Lung (tissue), 12 donors: ENCODE data around the gene DCLK1. TPM values are rescaled to one million over a fixed set of nuclear protein-coding genes. Genes with fewer than 3 reads are reported as not detected.

Experiments
- ATAC-seq: fragments of 200-7000 bp; cut with Tn5 transposase; one replicate; pipeline ENCODE4 v1.9.1; 2020; ENCODE audit warnings: moderate number of reproducible peaks; ENCODE audit not compliant: insufficient read depth, low FRiP score
- DNase-seq, 3 donors: peaks; one replicate each; pipeline ENCODE4 v3.0.0-alpha.2; 2013 to 2017
- H3K27ac ChIP-seq, 2 donors: one replicate each; pipeline ENCODE4 v1.5.1; 2013; ENCODE audit warnings: mild to moderate bottlenecking in 2 of 2, moderate library complexity in 2 of 2, control low read depth in 1 of 2, inconsistent platforms in 1 of 2, low read depth in 1 of 2, low read length in 1 of 2
- H3K27me3 ChIP-seq, 3 donors: one replicate each; pipeline ENCODE4 v1.5.1; 2013; ENCODE audit warnings: low read length in 2 of 3; ENCODE audit not compliant: control insufficient read depth in 3 of 3, insufficient read depth in 3 of 3
- H3K36me3 ChIP-seq, 4 donors: one replicate each; pipeline ENCODE4 v1.5.1; 2013; ENCODE audit warnings: low read length in 4 of 4, mild to moderate bottlenecking in 1 of 4, moderate library complexity in 1 of 4; ENCODE audit not compliant: control insufficient read depth in 4 of 4, insufficient read depth in 4 of 4
- H3K4me1 ChIP-seq, 5 donors: one replicate each; pipeline ENCODE4 v1.5.1; 2013; ENCODE audit warnings: low read length in 5 of 5, mild to moderate bottlenecking in 2 of 5, moderate library complexity in 1 of 5; ENCODE audit not compliant: control insufficient read depth in 5 of 5, insufficient read depth in 5 of 5
- H3K4me3 ChIP-seq: one replicate; pipeline ENCODE4 v1.5.1; 2013; ENCODE audit warnings: mild to moderate bottlenecking, control low read depth, moderate library complexity
- H3K9ac ChIP-seq, 2 donors: one replicate each; pipeline ENCODE4 v1.5.1; 2013; ENCODE audit warnings: low read length in 2 of 2, control low read depth in 1 of 2; ENCODE audit not compliant: insufficient read depth in 1 of 2
- H3K9me3 ChIP-seq, 4 donors: one replicate each; pipeline ENCODE4 v1.5.1; 2013; ENCODE audit warnings: low read length in 3 of 4, mild to moderate bottlenecking in 1 of 4, moderate library complexity in 1 of 4; ENCODE audit not compliant: control insufficient read depth in 4 of 4, insufficient read depth in 3 of 4
- WGBS, 2 donors: extraction: QIAGEN DNeasy Blood & Tissue Kit; methylation state at CpG; one replicate each; pipeline ENCODE4 v1.1.7; 2013; 5-methylcytosine and 5-hydroxymethylcytosine counted together
- polyA plus RNA-seq, 2 donors: library from polyadenylated mRNA; stranded (reverse); fragments of 200-250 nt; gene quantifications; one replicate each; pipeline ENCODE4 v1.2.1, GENCODE V29; 2013
- total RNA-seq, 2 donors: library from RNA; depleted of rRNA in 1 of 2; stranded (reverse); fragments of >200 nt in 1 of 2; gene quantifications; one replicate each; pipeline ENCODE4 v1.2.1, GENCODE V29; 2014 to 2021
- TF ChIP-seq, protein P1 (sequence below): IDR thresholded peaks from 2 replicates; pipeline ENCODE4 v1.5.1; 2012; ENCODE audit warnings: mild to moderate bottlenecking; ENCODE audit errors: control extremely low read depth, extremely low read depth
- donor health status: control.
- donor health status: control.
- donor health status: Bipolar disorder and iron deficiency.
- donor health status: healthy.
- donor health status: DM: yes; HTN: yes; CAD: no.

Gene DCLK1
- total and polyA plus RNA-seq, 4 donors: 1.2 to 23.5 (median 7.0) TPM

DNA sequence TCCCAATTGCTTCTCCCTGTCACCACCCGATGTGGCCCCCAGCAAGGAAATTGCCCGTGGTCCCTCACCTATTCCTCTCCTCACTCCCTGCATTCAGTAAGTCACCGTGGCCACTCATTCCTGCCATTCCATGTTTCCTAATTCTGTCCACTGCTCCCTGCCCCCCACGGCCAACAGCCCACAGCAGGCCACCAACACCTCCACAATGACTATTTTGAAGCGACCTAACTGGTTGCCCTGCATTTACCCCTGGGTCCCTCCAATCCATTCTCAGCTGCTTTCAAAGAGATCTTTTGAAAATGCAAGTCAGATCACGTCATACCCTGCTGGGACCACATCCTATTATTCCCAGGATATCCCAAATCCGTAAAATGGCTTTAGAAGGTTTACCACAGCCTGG is 210.4 kb downstream of the DCLK1 start:
- H3K9ac ChIP-seq: no peak overlapping the region
- 77 to 80% methylated on average over 7 of the region's 7 CpGs for WGBS, 2 donors

DNA sequence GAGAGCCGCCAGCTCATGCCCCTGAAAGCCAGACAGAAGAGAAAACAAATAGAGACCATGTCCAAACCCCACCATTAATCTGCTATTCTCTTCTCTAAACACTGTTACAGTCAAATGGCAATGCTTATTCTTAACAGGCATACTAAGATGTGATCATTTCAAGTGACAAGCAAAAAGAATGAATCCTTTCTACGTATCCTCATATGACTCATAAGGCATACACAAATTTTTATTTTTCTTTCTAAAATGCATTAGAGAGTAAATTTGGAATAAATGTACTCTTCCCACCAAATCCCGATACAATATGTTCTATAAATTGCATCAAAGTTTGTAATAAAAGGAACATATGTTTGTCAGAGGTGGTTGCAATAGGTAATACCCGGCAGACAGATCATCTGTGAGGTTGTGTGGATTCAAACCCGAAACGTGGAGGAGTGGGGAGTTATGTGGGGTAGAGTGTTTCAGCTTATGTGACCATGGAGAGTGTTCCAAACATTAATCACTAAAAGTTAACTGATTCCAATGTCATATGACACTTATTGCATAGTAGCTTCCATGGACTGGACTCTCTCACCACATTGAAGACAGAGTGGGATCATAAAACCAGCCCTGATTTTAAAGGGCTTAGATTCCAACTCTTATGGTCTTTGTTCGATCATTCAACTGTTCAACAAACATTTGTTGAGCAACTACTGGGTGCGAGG is 213.1 kb downstream of the DCLK1 start:
- no peak for DNase-seq
- no peak for ATAC-seq
- Histone ChIP-seq H3K27ac (no peak overlapping the region), H3K36me3 (no peaks in the 10 kb centered on the region), H3K27me3 (no peaks in the 10 kb centered on the region), H3K9ac (no peak overlapping the region), H3K4me1 (peaks cover 0 to 5% (median 0%) of the 10 kb centered on the region in 5 donors), H3K9me3 (no peaks in the 10 kb centered on the region), H3K4me3 (no peak overlapping the region)
- TF ChIP-seq, protein P1, sequence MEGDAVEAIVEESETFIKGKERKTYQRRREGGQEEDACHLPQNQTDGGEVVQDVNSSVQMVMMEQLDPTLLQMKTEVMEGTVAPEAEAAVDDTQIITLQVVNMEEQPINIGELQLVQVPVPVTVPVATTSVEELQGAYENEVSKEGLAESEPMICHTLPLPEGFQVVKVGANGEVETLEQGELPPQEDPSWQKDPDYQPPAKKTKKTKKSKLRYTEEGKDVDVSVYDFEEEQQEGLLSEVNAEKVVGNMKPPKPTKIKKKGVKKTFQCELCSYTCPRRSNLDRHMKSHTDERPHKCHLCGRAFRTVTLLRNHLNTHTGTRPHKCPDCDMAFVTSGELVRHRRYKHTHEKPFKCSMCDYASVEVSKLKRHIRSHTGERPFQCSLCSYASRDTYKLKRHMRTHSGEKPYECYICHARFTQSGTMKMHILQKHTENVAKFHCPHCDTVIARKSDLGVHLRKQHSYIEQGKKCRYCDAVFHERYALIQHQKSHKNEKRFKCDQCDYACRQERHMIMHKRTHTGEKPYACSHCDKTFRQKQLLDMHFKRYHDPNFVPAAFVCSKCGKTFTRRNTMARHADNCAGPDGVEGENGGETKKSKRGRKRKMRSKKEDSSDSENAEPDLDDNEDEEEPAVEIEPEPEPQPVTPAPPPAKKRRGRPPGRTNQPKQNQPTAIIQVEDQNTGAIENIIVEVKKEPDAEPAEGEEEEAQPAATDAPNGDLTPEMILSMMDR: no peak
- 85 to 86% methylated on average over 8 of the region's 8 CpGs for WGBS, 2 donors

More for the DNA sequence above, 210.4 kb downstream of the DCLK1 start:
- H3K27ac ChIP-seq: no peak overlapping the region
- no peaks in the 10 kb centered on the region for H3K36me3 ChIP-seq
- no peak overlapping the region for H3K4me3 ChIP-seq
- TF ChIP-seq, protein P1: no peak
- ATAC-seq (no peak), DNase-seq (no peak)
- H3K9me3 ChIP-seq: no peaks in the 10 kb centered on the region
- H3K4me1 ChIP-seq: peaks cover 0 to 5% (median 0%) of the 10 kb centered on the region in 5 donors
- no peaks in the 10 kb centered on the region for H3K27me3 ChIP-seq

DNA sequence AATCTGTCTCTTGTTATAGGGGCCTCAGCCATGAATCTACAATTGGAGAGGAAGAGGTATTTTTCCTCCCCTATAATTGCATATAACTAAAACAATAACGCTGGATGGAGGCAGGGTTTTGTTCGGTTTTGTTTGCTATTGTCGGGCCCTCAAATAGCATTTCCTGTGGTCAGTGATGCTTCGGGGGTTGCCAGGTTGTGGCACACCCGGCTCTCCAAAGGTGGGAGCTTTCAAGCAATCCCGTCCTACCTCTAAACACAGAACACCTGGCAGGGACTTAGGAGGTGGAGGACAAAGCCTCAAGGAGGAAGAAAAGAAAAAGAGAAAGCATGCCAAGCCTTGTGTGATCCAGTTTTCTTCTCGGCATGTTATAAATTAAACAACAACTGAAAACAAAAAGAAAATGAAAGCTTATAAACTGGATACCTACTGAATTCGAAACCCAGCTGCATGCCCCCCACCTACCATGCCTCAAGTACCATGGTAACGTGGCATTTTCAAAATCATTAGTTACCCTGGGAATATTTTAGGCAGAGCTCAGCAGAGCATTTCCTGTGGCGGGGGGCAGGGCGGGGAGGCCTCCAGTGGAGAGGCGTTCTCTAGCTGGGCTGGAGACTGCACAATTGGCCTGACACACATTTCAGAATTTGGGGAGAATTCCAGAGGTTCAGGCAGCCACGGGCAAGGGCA is 213.8 kb downstream of the DCLK1 start:
- Histone ChIP-seq H3K9me3 (no peaks in the 10 kb centered on the region), H3K36me3 (no peaks in the 10 kb centered on the region), H3K9ac (peak overlapping the region in 1 of 2 donors; percentile 47), H3K4me3 (no peak overlapping the region), H3K27me3 (no peaks in the 10 kb centered on the region), H3K4me1 (peaks cover 0 to 5% (median 0%) of the 10 kb centered on the region in 5 donors), H3K27ac (no peak overlapping the region)
- peak; percentile 29 to 49 (median 41) for DNase-seq
- no peak for ATAC-seq
- WGBS, 2 donors: 49% methylated on average over 13 of the region's 13 CpGs
- TF ChIP-seq, protein P1: no peak
